ENCODE measurements around the gene SMARCB1.

The SMARCB1 gene

GRCh38 chr22:23756891-23757290, 29.9 kb upstream of the SMARCB1 start:
- no peaks in the 10 kb centered on the region for H3K4me1 ChIP-seq
- no peak overlapping the region for H2AFZ ChIP-seq
- H3K27ac ChIP-seq = no peak overlapping the region
- no peak overlapping the region for H3K4me3 ChIP-seq (ENCODE audit: low read depth, low read length)
- TF ChIP-seq CTCF (IDR thresholded peaks at IDR 0.05) = no peak
- no peaks in the 10 kb centered on the region for H3K79me2 ChIP-seq
- no peaks in the 10 kb centered on the region for H3K9me3 ChIP-seq (ENCODE audit: control insufficient read depth, low read length)
- H3K27me3 ChIP-seq (ENCODE audit: control insufficient read depth, insufficient read depth, low read length) = no peaks in the 10 kb centered on the region
- no peaks in the 10 kb centered on the region for H3K36me3 ChIP-seq (ENCODE audit: control insufficient read depth, insufficient read depth, low read length)
- H3K4me2 ChIP-seq (ENCODE audit: low read length) = no peak overlapping the region
- H3K9ac ChIP-seq = no peak overlapping the region

GRCh38 chr22:23759566-23759965, 27.2 kb upstream of the SMARCB1 start:
- no peak overlapping the region for H3K9ac ChIP-seq
- no peaks in the 10 kb centered on the region for H3K9me3 ChIP-seq (ENCODE audit: control insufficient read depth, low read length)
- H2AFZ ChIP-seq = no peak overlapping the region
- no peak for TF ChIP-seq CTCF (IDR thresholded peaks at IDR 0.05)
- H3K27ac ChIP-seq = no peak overlapping the region
- no peaks in the 10 kb centered on the region for H3K4me1 ChIP-seq
- H3K4me3 ChIP-seq (ENCODE audit: low read depth, low read length) = no peak overlapping the region
- H3K4me2 ChIP-seq (ENCODE audit: low read length) = no peak overlapping the region
- H3K27me3 ChIP-seq (ENCODE audit: control insufficient read depth, insufficient read depth, low read length) = no peaks in the 10 kb centered on the region
- no peaks in the 10 kb centered on the region for H3K36me3 ChIP-seq (ENCODE audit: control insufficient read depth, insufficient read depth, low read length)
- no peaks in the 10 kb centered on the region for H3K79me2 ChIP-seq

GRCh38 chr22:23760056-23760455, 26.7 kb upstream of the SMARCB1 start:
- Histone ChIP-seq H3K9me3 (ENCODE audit: control insufficient read depth, low read length) (no peaks in the 10 kb centered on the region), H3K4me1 (no peaks in the 10 kb centered on the region), H3K4me3 (ENCODE audit: low read depth, low read length) (no peak overlapping the region), H3K4me2 (ENCODE audit: low read length) (no peak overlapping the region), H3K27me3 (ENCODE audit: control insufficient read depth, insufficient read depth, low read length) (no peaks in the 10 kb centered on the region), H3K79me2 (no peaks in the 10 kb centered on the region), H2AFZ (no peak overlapping the region), H3K9ac (no peak overlapping the region), H3K36me3 (ENCODE audit: control insufficient read depth, insufficient read depth, low read length) (no peaks in the 10 kb centered on the region), H3K27ac (no peak overlapping the region)
- no peak for TF ChIP-seq CTCF (IDR thresholded peaks at IDR 0.05)

- H3K36me3 ChIP-seq (ENCODE audit: control insufficient read depth, insufficient read depth, low read length) = no peaks in the 10 kb centered on the region
- H2AFZ ChIP-seq = no peak within 1 kb of the TSS
- no peak within 1 kb of the TSS for H3K4me2 ChIP-seq (ENCODE audit: low read length)
- H3K27ac ChIP-seq = no peak within 1 kb of the TSS
- no peaks in the 10 kb centered on the region for H3K4me1 ChIP-seq
- TF ChIP-seq CTCF (IDR thresholded peaks at IDR 0.05) = no peak
- no peaks in the 10 kb centered on the region for H3K9me3 ChIP-seq (ENCODE audit: control insufficient read depth, low read length)
- no peaks in the 10 kb centered on the region for H3K27me3 ChIP-seq (ENCODE audit: control insufficient read depth, insufficient read depth, low read length)
- H3K9ac ChIP-seq = no peak within 1 kb of the TSS
- no peak within 1 kb of the TSS for H3K4me3 ChIP-seq (ENCODE audit: low read depth, low read length)
- no peaks in the 10 kb centered on the region for H3K79me2 ChIP-seq
Observed at GRCh38 chr22:23762842-23763578, 23.8 kb upstream of the SMARCB1 start, which contains the start of gene C22orf15. Gene C22orf15 (plus strand): TSS chr22:23762990. CDS start chr22:23763307, 317 bp downstream.

GRCh38 chr22:23763579-23763945, 23.2 kb upstream of the SMARCB1 start:
- no peak overlapping the region for H2AFZ ChIP-seq
- no peaks in the 10 kb centered on the region for H3K4me1 ChIP-seq
- H3K4me2 ChIP-seq (ENCODE audit: low read length) = no peak overlapping the region
- no peaks in the 10 kb centered on the region for H3K79me2 ChIP-seq
- TF ChIP-seq CTCF (IDR thresholded peaks at IDR 0.05) = no peak
- H3K9me3 ChIP-seq (ENCODE audit: control insufficient read depth, low read length) = no peaks in the 10 kb centered on the region
- no peaks in the 10 kb centered on the region for H3K27me3 ChIP-seq (ENCODE audit: control insufficient read depth, insufficient read depth, low read length)
- no peaks in the 10 kb centered on the region for H3K36me3 ChIP-seq (ENCODE audit: control insufficient read depth, insufficient read depth, low read length)
- no peak overlapping the region for H3K4me3 ChIP-seq (ENCODE audit: low read depth, low read length)
- H3K9ac ChIP-seq = no peak overlapping the region
- H3K27ac ChIP-seq = no peak overlapping the region
